ENCODE results near the gene ZNF775.

The ZNF775 gene

DNA sequence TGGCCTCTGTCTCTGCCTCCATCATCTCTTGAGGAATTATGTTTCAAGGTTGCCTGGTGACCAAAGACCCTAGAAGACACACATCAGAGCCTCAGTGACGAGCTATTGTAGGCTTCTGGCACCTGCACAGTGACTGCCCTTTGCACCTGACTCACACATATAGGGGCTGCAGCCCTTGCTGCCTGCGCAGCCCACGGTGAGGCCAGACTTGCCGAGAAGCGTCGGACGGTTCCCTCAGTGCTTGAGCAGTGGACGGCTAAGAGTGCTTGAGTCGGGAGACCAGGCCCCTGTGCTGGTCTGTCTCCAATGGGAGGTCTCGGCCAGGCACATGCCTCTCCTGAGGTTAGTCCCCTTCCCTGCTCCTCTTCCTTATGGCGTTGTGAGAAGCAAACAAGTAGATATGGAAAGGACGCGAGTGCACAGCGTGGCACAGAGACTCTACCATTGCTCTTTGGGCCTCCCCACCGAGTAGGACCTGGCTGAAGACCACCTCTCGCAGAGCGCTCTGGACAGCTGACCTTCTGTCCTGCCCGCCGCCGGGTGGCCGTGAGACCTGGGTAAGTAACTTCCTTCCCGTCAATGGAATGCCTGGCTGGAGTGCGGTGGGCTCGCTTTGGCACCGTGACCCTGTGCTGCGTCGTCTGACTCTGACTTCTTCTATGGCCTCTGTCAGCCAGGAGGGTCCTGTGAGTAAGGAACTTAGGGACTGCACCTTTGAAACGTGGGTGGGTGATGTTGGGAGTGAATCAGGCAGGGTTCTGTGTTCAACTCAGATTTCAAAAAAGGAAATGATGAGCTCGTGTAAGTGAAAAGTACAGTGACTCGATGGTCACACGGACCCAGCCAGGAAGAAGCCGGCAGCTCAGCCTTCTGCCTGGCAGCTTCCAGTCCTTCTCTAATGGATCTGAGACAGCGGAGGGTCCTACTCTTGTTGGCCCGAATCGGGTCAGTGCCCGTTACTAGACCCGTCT, 33.7 kb downstream of the ZNF775 start:
- DNase-seq (ENCODE audit: low read depth), result no peak

DNA sequence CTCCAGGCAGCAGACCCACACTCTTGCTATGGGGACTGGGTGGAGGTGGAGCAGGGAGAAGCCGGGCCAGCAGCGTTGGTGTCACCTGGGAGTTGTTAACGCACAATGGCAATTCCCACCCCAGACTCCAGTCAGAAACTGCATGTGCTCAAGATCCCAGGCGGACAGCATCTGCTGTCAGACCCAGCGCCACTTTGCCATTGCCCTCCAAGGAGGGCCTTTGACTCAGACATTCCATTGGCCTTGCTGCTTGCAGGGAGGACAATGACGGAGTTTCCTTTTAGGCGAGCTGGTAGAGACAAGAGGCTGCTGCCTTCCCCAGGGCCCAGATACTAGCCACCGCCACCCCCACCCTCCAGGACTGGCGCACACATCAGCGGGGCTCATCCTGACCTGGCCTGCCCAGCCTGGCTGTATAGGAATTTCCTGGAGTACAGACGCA, 34.5 kb downstream of the ZNF775 start:
- no peak for DNase-seq (ENCODE audit: low read depth)

DNA sequence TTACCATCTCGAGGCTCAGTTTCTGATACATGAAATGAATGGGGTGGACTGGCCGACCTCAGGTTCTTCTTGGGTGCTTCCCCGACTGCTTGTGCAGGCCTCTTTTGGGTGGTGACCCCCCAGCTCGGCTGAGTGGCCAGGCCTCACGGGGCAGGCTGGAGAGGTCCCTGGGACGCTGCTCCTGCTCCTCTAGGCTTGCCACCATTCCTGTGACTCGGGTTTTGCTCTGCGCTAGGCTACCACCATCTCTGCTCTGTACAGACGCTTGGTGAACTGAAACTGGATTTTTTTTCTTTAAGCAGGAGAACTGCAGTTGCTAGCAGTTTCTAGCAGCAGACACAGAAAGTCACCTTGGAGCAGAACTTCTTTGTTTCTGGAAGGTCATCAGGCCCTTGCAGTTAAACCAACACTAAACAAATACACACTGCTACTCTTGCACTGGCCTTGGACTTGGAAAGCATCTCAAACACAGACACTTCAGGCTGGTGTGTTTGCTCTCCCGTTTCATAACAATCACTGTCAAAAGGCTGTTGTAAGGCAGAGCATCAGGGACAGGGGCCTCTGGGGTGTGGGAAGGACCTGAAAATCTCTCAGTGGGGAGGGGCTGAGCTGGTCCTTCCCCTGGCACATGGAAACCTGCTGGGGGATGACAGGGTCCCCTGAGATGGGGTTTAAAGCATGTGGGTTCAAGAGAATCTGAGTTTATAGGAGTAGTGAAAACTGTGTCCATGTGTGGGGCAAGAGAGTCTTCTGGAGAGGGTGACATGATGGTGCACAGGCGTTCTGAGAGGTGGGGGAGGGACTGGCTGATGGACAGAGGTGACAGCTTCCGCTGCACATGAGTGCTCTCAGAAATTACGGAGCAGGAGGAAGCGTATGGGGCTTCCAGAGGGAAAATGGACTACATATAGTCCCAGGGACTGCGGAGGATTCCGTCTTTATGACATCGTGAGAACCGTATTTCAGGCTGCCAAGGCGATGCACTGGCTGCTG, 36.3 kb downstream of the ZNF775 start:
- no peak for DNase-seq (ENCODE audit: low read depth)

DNA sequence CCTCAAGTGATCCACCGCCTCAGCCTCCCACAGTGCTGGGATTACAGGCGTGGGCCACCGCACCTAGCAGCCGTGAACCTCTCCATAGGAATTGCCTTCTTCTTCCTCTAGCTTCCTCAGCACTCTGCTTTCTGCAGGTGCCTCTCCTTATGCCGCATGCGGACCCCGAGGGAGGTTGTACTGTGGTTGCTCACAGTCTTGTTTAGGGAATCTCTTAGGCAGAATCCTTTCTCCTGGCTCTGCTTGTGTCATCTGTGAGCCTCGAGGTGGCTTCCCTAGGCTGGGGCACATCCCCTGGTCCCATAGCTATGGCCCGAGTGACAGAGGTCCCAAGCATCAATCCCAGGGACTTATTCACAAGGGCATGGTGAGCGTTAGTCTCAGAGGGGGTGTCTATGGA, 38.1 kb downstream of the ZNF775 start:
- DNase-seq (ENCODE audit: low read depth), result no peak

DNA sequence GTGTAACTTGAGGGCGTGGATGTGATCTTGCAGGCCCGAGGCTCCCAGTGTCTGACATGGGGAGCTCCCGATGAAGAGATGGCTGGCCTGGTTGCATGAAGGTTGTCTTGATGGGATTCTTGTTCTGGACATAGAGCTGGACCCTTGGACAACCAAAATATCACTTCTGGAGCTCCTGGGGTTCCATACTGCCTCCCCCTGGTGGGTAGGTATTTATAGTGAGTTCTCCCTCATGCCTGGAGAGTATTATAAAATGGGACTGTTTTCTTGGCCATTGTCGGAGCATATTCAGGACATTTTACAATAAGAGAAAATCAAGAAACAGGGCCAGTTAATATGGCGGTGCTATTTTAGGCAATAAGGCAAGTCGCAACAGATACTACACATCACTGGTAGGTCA, 38.7 kb downstream of the ZNF775 start:
- no peak for DNase-seq (ENCODE audit: low read depth)

DNA sequence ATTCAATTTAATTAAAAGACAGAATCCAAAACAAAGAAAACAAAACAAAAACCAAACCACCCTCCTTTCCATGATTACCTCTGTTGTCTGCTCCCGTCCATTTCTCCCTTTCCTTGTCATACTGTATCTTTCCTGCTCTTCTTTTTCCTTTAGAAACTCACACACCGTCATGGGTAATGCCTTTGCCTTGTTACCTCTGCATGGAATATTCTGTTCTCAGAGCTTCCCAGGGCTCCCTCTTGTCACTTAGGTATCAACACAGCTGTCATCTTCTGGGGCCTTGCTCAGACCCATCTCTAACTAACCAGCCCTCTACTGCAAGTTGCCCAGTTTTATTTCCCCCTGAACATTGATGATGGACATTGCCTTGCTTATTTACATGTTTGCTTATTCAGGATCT, 41.1 kb downstream of the ZNF775 start:
- DNase-seq (ENCODE audit: low read depth), result no peak

DNA sequence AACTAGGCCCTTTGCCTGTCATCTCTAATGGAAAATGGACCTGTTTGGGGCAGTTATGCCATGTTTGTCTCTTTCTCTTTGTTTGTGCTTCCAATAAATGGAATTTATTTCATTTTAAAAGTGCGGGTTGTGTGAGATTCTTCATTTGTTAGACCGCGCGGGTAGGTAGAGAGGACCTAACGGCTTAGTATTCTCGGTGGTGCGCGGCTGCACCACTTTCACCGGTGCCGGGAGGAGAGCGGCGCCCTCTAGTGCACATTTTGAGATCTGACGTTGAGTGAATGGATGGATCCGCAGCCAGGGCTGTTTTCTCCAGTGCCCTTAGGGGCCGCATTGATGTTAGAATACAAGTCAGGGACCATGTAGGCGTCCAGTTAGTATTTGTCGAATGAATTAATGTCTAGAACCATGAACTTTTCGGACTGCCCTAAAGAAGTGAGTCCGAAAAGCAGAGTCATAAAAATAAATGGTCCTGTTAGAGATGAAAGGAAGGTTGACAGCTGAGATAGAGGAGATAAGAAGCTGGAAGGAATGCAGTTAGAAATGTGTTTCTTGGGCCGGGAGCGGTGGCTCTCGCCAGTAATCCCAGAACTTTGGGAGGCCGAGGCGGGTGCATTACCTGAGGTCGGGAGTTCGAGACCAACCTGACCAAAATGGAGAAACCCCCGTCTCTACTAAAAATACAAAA, 42.0 kb downstream of the ZNF775 start:
- DNase-seq (ENCODE audit: low read depth), result no peak

DNA sequence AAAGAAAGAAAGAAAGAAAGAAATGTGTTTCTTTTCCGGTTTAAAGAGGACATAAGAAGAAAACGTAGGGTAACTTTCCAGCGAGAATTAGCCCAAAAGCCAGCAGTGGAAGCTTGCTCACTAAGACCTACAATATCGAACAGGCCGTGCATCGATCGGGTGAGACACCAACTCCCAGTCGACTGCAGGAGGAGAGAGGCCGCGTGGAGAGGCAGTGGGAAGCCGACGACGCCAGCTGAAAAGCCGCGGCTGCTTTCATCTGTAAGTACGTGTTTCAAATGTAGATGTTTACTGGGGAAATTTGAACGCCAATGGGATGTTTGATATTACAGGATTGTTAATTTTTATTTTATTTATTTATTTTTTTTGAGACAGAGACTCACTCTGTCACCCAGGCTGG, 42.7 kb downstream of the ZNF775 start:
- DNase-seq (ENCODE audit: low read depth), result no peak

DNA sequence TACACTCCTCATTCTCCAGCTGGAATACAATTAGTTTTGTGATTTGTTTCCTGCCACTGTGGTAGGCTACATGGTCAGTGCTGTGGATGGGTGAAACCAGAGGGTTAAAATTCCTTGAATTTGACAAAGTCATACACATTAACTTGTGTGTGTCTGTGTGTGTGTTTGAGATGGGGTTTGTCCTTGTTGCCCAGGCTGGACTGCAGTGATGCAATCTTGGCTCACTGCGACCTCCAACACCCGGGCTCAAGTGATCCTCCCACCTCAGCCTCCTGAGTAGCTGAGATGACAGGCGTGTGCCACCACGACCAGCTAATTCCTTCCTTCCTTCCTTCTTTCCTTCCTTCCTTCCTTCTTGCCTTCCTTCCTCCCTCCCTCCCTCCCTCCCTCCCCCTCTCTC, 46.5 kb downstream of the ZNF775 start:
- no peak for DNase-seq (ENCODE audit: low read depth)

DNA sequence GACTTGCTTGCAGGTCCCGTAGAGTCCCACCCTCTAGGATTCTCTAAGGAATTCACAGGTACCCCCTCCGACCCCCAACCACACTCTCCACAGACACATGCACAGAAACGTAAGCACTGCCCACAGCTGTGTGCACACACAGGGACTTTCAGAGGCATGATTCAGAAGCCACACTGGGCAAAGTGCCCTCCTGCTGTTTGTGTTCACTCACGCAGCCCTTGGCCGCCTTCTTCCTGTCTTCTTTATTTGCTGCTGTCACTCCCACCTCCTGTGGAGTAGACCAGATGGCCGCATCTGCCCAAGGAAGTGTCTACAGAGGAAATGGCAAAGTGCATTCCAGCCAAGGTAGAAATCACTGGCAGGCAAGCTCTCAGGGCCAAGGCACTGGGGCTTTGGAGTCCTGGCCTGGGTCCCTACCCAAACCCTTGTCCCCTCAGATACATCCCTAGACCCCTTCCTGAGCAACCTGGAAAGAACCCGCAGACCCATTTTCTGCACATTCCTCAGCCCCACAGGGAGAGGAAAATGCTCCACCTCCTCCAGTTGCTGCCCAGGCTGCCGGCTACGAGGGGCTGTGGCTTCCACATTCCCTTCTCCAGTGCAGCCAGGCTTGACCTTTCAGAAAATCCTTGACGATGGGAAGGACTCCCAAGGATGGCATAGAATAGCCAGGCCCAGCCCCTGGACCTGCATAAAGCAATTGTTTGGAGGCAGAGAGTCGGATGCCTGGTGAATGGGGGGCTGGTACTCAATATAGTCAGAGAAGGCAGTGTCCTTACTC, 49.7 kb downstream of the ZNF775 start:
- DNase-seq (ENCODE audit: low read depth), result no peak

DNA sequence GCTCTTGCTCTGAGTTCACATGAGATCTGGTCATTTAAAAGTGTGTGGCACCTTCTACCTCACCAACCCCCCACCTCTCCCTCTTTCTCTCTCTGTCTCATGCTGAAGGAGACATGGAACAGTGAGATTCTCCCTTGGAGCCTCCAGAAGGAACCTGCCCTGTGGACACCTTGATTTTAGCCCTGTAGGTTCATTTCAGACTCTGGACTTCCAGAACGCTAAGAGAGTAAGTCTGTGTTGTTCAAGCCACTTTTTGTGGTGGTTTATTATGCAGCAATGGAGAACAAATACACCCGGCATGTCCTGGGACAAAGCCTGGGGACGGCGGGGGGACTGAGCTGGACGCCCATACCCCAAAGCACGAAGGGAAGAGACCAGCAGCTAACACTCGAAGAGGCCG, 50.6 kb downstream of the ZNF775 start:
- DNase-seq (ENCODE audit: low read depth), result no peak

DNA sequence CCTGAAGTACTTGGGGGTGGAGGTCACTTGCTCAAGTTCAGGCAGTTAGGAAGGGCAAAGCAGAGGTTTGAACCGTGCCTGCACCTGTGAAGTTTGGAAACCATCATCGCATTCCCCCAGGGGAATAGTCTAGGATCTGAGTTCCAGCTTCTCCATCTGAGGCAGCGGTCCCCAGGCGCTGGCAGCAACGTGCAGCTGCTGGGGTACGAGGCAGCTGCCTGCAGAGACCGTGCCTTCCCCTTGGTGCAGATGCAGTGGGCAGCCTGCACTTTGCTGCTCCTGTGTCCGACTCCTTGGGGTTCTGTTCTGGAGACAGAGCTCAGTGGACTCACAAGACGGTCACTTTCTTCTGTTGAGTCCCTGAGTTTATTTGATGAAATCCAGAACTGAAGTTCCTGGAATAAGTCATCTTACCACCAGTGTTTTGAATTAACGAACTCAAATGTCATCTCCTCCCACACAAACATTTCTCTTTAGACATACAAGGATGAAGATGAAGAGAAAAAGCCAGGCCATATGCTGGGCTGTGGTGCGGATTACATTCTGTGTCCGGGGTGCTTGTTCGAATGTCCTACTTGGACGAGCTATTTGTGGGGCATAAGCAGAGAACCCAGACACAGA, 51.4 kb downstream of the ZNF775 start:
- DNase-seq (ENCODE audit: low read depth), result no peak

DNA sequence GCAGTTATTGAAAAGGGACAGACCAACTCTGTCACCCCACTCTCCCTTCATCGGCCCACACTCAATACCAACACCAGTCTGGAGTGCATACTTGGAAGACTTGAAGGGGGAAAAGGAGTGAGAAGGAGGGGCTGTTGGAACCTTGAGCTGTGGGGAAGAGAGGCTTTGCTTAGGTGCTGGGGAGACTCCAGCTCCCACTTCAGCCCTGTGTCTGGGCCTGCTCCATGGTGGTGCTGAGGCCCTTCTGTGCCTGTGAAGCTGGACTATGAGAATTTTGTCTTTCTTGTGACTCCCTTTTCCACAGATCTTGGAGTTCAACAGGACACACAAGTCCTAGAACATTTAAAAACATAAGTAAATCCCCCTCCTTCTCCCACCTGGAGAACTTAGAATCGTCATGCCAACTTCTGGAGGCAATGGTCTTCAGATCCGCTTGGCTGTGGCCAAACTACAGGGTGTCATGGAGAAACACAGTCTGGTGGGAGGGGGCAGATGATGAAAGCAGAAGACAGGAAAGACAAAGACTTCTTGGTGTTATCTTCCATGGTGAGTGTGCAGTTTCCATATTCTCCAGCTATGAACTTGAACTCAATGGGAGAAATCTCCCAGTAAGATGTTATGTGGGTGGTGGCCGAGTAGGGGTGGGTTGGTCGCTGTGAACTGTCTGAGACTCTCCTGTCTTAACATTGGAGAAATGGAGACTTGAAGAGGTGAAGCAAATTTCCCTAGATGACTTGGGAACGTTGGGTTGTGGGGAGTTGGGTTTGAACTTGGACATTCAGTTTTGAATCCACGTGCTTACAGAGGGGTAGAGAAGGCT, 52.9 kb downstream of the ZNF775 start:
- no peak for DNase-seq (ENCODE audit: low read depth)

DNA sequence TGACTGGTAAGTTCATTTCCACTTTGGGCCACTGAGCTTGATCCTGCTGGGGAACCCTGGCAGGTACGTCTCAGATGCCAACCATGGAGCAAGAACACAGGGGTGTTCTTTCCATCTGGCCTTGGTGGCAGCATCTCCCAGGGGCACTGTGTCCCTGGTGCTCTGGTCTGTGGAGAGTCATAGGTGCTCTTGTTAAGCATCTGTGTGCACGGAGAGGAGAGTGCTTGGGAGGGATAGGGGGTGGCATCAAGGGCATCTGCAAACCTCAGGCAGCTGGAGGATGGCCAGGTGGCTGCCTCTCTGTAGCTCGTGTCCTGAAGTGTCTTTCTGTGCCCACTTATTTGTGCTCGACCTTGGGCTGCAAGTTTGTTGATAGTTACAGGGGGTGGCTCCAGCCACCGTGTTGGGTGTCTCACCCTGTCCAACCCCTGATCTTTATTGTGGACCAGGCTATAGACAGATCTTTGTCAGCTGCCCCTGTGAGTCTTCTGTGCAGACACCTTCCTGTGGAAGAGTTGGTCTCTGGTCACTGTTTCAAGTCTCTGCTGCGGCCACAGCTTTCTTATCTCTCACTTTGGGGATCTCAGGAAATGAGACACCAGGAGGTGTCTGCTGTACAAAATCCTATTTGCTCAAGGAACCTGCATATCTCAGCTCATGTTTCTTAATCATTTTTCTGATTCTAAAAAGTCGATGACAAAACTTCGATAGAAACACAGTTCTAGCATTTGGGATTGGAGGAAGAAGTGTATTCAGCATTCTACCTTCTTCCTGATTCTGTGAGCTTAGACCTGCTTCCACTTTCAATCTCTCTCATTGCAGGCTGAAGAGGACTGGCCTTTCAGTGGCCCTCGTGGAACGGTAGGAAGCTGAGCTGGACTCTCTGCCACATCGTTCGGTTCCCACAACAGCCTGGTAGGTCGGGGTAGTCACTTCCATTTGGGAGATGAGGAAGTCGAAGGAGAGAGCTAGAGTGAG, 54.1 kb downstream of the ZNF775 start:
- no peak for DNase-seq (ENCODE audit: low read depth)

DNA sequence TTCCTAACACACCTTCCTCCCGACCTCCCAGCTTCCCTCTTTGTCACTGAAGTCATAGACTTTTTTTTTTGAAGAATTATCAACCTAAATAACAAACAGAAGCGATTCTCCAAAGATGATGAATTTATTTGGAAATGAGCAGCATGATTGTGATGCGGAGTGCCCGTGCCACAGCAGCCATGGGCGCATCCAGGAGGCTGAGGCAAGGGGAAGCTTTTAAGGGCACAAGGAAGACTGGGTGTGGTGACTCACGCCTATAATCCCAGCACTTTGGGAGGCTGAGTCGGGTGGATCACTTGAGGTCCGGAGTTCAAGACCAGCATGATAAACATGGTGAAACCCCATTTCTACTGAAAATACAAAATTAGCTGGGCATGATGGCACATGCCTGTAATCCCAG, 55.1 kb downstream of the ZNF775 start:
- DNase-seq (ENCODE audit: low read depth), result no peak

DNA sequence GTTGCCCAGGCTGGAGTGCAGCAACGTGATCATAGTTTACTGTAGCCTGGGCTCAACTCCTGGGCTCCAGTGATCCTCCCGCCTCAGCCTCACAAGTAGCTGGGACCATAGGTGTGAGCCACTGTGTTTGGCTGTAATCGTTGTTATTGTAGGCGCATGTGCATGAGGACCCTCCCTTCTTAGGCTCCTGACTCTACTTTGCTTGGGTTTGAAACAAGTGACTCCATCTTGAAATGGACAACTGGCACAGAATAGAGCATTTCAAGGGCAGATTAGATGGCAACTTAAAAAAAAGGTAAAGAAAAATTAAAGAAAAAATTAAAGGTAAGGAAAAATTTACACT, 55.9 kb downstream of the ZNF775 start:
- no peak for DNase-seq (ENCODE audit: low read depth)

DNA sequence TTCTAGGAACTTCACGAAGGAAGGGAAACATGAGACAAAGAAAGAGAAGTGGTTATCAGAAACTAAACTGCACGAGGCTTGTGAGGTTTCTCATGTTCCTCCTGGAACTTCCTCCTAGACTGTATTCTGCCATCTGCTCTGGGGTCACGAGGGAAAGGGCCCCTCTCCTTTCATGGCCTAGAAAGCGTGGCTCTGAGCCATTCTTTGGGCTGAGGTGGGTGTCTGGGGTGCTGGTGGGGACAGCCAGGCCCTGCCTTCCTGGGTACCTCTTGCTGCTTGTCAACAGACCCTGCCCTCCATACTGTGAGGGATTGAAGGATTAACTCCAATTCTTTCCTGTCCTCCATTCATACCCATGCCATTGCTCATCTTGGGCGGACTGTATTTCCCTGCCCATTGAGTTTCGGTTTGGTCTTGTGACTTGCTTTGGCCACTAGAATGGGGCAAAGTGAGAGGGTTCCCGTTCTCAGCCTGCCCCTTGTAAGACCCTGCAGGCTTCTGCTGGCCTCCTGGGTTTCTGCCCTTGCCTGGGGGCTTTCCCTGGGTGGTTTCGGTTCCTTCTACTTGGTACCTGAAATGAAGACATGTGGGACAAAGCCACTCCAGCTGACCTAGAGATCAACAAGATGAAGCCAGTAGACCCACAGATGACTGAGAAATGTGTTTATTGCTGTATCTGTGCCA, 56.4 kb downstream of the ZNF775 start:
- no peak for DNase-seq (ENCODE audit: low read depth)

DNA sequence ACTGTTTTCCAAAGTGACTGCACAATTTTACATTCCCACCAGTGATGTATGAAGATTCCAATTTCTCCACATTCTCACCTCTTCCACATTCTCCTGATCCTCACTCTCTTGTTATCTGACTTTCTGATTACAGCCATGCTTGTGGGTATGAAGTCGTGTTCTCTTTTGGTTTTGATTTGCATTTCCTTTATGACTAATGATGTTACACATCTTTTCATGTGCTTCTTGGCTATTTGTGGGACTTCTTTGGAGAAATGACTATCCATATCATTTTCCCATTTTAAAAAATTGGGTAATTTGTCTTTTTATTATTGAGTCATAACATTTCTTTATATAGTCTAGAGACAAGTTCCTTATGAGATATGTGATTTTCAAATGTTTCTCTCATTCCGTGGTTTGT, 60.8 kb downstream of the ZNF775 start:
- no peak for DNase-seq (ENCODE audit: low read depth)

All from non-pigmented ciliary epithelial cell (primary cell).